HEK293T (cell line): ENCODE measurements around the gene CADPS2.

Source experiments
- CTCF ChIA-PET: fragments of 350-600 bp; formaldehyde crosslinking; extraction: SDS; loops from one replicate; lab custom pipeline; 2021; ENCODE audit warnings: antibody characterized with exemption, inconsistent platforms; lab: Yijun Ruan, JAX
- POLR2A ChIA-PET: fragments of 350-600 bp; formaldehyde crosslinking; extraction: SDS; loops from one replicate; lab custom pipeline; 2020; ENCODE audit warnings: antibody characterized with exemption, inconsistent platforms; lab: Yijun Ruan, JAX
- DNase-seq: peaks from one replicate; pipeline ENCODE4 v3.0.0; 2012; ENCODE audit warnings: mixed read lengths; ENCODE audit errors: extremely low spot score
- ARNT ChIP-seq: fragments of 450-650 bp; IDR thresholded peaks from 2 replicates; pipeline ENCODE4 v1.6.1; 2017; ENCODE audit warnings: mild to moderate bottlenecking
- BHLHE40 ChIP-seq: fragments of 450-650 bp; IDR thresholded peaks from 2 replicates; pipeline ENCODE4 v1.6.1; 2016; ENCODE audit warnings: mild to moderate bottlenecking, moderate library complexity, borderline replicate concordance
- CTBP1 ChIP-seq: fragments of 450-650 bp; IDR thresholded peaks from 2 replicates; pipeline ENCODE4 v1.6.1; 2016; ENCODE audit warnings: borderline replicate concordance
- ELF4 ChIP-seq: fragments of 450-650 bp; IDR thresholded peaks from 2 replicates; pipeline ENCODE4 v1.6.1; 2017; ENCODE audit warnings: antibody characterized with exemption
- FOXA1 ChIP-seq: fragments of 450-650 bp; IDR thresholded peaks from 2 replicates; pipeline ENCODE4 v1.6.1; 2016; ENCODE audit warnings: mild to moderate bottlenecking
- FOXK2 ChIP-seq: fragments of 450-650 bp; IDR thresholded peaks from 2 replicates; pipeline ENCODE4 v1.6.1; 2016; ENCODE audit warnings: mild to moderate bottlenecking
- FOXM1 ChIP-seq: fragments of 450-650 bp; IDR thresholded peaks from 2 replicates; pipeline ENCODE4 v1.6.1; 2017; ENCODE audit warnings: mild to moderate bottlenecking, borderline replicate concordance
- HDGF ChIP-seq: fragments of 450-650 bp; IDR thresholded peaks from 2 replicates; pipeline ENCODE4 v1.6.1; 2017; ENCODE audit warnings: antibody characterized with exemption, borderline replicate concordance
- L3MBTL2 ChIP-seq: fragments of 450-650 bp; conservative IDR thresholded peaks from 2 replicates; pipeline ENCODE4 v1.6.1; 2016; ENCODE audit warnings: mild to moderate bottlenecking
- LEF1 ChIP-seq: fragments of 450-650 bp; IDR thresholded peaks from 2 replicates; pipeline ENCODE4 v1.6.1; 2017; ENCODE audit warnings: mild to moderate bottlenecking, borderline replicate concordance
- SP1 ChIP-seq: fragments of 450-650 bp; IDR thresholded peaks from 2 replicates; pipeline ENCODE4 v1.6.1; 2017
- SUZ12 ChIP-seq: fragments of 450-650 bp; IDR thresholded peaks from 2 replicates; pipeline ENCODE4 v1.6.1; 2016; ENCODE audit warnings: mild to moderate bottlenecking
- TARDBP ChIP-seq: fragments of 450-650 bp; IDR thresholded peaks from 2 replicates; pipeline ENCODE4 v1.6.1; 2016
- ZNF384 ChIP-seq: fragments of 450-650 bp; IDR thresholded peaks from 2 replicates; pipeline ENCODE4 v1.6.1; 2016
- TF ChIP-seq, protein P1 (sequence below): fragments of 450-650 bp; IDR thresholded peaks from 2 replicates; pipeline ENCODE4 v1.6.1; 2016

CADPS2 gene

DNA sequence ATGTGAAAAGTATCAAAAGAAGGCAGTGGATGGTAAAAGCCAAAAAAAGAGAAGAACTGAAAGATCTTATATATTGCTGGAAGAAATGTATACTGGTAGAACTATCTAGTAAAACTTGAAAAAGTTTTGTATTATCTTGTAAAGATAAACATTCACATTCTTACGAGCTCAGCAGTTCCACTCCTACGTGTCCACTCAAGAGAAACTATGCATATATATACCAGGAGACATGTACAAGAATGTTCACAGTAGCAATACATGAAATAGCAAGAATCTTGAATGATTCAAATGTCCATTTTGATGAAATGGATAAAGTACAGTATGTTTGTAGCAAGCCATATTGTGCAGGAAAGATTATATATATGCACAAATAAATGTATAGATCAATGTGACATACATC, 342.4 kb downstream of the CADPS2 start:
- POLR2A ChIA-PET: no interaction called here
- TF ChIP-seq, protein P1, sequence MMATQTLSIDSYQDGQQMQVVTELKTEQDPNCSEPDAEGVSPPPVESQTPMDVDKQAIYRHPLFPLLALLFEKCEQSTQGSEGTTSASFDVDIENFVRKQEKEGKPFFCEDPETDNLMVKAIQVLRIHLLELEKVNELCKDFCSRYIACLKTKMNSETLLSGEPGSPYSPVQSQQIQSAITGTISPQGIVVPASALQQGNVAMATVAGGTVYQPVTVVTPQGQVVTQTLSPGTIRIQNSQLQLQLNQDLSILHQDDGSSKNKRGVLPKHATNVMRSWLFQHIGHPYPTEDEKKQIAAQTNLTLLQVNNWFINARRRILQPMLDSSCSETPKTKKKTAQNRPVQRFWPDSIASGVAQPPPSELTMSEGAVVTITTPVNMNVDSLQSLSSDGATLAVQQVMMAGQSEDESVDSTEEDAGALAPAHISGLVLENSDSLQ: no peak
- DNase-seq: no peak
- CTCF ChIA-PET: no interaction called here

DNA sequence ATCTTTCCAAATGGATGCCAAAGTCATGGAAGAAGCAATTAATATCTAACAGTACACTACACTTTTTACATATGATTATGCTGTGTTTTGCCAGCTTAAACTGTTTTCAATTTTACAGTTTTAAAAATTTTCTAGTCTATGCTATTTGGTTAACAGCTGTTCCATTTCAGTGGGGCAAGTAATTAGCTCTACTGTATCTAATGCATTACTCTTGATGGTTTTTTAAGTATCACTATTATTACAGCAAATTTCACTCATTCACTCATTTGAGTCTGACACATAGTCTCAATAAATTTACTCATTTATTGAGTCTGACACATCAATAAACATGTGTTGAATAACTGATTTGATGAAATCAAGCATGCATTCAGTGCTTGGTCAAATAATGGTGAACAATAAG, 343.1 kb downstream of the CADPS2 start:
- CTCF ChIA-PET: no interaction called here
- POLR2A ChIA-PET: no interaction called here

DNA sequence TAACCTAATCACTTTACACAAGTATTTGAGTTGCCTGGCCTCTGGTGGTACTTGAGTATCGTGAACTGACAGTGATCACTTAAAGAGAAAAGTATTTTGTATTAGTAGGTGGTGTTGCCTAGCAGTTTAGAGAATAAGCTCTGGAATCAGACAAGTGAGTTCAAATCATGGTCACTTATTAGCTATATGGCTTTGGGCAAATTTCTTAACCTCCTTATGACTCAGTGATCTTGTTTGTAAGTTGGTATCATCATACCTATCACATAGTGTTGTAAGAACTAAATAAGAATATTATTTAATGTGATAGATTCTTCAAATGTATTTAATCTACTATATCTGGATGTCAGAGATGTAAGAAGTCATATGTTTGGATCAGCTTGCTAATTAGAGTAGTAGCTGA, 351.2 kb downstream of the CADPS2 start:
- no peak for TF ChIP-seq FOXK2
- TF ChIP-seq SUZ12: no peak
- no peak for TF ChIP-seq ZNF384
- no peak for TF ChIP-seq L3MBTL2
- no peak for TF ChIP-seq CTBP1
- TF ChIP-seq ARNT: no peak
- TF ChIP-seq SP1: no peak
- TF ChIP-seq HDGF: no peak
- TF ChIP-seq, protein P1: no peak
- TF ChIP-seq ELF4: no peak
- no peak for TF ChIP-seq LEF1
- TF ChIP-seq FOXA1: no peak
- DNase-seq: no peak
- CTCF ChIA-PET: no interaction called here
- POLR2A ChIA-PET: no interaction called here

More for the DNA sequence above, 343.1 kb downstream of the CADPS2 start:
- DNase-seq: no peak
- TF ChIP-seq HDGF: no peak

- peak; percentile 7 for DNase-seq
- ChIA-PET CTCF (interaction anchor here (0.6 to 1.4 kb wide), 5 partner anchors 11 to 315 kb away, joined by 3 to 7 read pairs (median 4); no protein-coding TSS in a partner anchor), POLR2A (no interaction called here)
- TF ChIP-seq FOXA1: no peak
- no peak for TF ChIP-seq HDGF
- no peak for TF ChIP-seq ARNT
- no peak for TF ChIP-seq FOXK2
- no peak for TF ChIP-seq SUZ12
These were observed 353.6 kb downstream of the CADPS2 start for GRCh38 chr7:122532406-122533269.

- POLR2A ChIA-PET: no interaction called here
- DNase-seq: no peak
- TF ChIP-seq ZNF384 (no peak), HDGF (no peak), BHLHE40 (no peak)
- CTCF ChIA-PET: interaction anchor here (0.6 to 1.5 kb wide), 2 partner anchors 237 to 309 kb away, joined by 3 to 4 read pairs; no protein-coding TSS in a partner anchor
These were observed 357.3 kb downstream of the CADPS2 start for GRCh38 chr7:122528879-122529481.

DNA sequence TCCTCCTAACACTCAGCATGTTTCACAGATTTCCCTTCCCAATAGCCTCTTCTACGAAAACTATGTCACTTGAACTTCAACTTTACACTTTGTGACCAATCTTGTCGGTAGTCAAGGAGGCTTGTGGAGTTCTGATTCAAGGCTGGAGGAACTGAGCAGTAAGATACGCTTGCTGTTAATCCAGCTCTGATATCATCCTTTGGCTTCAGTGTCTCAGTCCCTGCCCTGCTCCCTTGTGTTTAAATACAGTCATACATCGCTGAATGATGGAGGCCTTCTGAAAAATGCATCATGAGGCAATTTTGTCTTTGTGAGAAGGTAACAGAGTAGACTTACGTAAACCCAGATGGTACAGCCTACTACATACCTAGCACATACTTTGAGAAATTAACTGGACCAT, 360.9 kb downstream of the CADPS2 start:
- CTCF ChIA-PET: no interaction called here
- POLR2A ChIA-PET: no interaction called here
- TF ChIP-seq, protein P1: no peak
- no peak for TF ChIP-seq SP1
- no peak for DNase-seq

DNA sequence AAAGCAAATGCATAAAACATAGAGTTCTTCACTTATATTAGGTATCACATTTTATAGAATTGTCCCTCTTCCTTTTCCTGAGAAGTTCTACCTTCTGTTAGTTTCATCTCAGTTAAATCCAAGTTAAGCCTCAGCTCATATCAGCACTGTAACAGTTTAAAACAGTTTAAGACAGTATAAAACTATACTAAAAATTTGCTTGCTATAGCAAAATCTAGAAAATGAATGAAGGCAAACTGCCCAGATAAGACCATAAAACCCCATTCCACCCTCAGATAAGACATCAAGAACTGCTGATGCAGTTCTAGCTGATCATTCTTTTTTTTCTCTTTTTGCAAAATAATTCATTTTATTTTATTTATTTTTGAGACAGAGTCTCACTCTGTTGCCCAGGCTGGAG, 364.5 kb downstream of the CADPS2 start:
- ChIA-PET POLR2A (no interaction called here), CTCF (interaction anchor here (0.6 kb wide), 1 partner anchor 11 kb away, joined by 7 read pairs; no protein-coding TSS in a partner anchor)
- TF ChIP-seq CTBP1 (no peak), FOXA1 (no peak), TARDBP (no peak), ARNT (no peak), ZNF384 (no peak), LEF1 (no peak), FOXK2 (no peak), SUZ12 (no peak), BHLHE40 (no peak), L3MBTL2 (no peak), FOXM1 (no peak), ELF4 (no peak), SP1 (no peak)
- TF ChIP-seq, protein P1: no peak
- DNase-seq: no peak
